ENCODE results near the gene TNPO2.
"Not testable (repeated sequence)": the region's sequence is repeated elsewhere in the genome, so short reads cannot be mapped to it uniquely, and the experiment has no call there.

Gene TNPO2

DNA sequence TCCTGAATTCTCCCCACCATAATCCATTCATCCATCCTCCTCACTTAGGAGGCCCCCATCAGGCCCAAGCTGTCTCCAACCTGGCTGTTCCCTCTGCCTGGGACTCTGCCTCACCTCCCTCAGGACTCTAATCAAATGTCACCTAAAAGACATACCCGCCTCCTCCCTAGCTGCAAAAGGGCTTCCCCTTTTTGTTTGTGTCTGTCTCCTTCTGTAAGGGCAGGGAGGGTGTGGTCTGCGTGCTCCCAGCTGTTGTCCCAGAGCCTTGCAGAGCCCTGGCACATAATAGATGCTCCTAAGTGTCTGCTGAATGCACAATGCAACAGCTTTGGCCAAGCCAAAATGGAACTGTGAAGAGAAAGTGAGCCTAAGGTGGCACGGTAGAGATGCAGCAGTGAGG, 6.3 kb upstream of the TNPO2 start:
- no peak for DNase-seq (ENCODE audit: low read depth in 1 of 2, low spot score in 1 of 2)
- no peak for TF ChIP-seq JUND (IDR thresholded peaks at IDR 0.05; ENCODE audit: low read depth)
- in situ Hi-C loops (cut with HindIII; ENCODE audit: low pct_unique_long_range_greater_than_20kb, low sequenced_read_pairs) = no loop called here

DNA sequence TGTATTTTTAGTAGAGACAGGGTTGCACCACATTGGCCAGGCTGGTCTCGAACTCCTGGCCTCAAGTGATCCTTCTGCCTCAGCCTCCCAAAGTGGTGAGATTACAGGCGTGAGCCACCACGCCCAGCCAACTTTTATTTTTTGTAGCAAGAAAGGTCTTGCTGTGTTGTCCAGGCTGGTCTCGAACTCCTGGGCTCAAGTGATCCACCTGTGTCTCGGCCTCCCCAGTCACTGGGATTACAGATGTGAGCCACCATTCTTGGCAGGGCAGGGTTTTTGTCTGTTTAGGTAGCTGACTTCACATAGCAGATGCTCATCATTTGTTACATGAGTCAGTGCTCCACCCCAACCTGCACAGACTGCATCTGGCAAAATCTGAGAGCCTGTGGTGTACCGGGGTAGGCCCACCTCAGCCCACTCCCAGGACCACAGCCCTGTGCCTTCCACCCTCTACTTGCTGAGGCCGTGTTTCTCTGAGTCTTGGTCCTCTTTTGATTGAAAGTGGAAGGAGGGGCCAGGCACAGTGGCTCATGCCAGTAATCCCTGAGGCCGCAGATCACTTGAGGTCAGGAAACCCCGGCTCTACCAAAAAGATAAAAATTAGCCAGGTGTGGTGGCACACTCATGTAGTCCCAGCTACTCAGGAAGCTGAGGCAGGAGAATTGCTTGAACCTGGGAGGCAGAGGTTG, 4.2 kb upstream of the TNPO2 start:
- in situ Hi-C loops (cut with HindIII; ENCODE audit: low pct_unique_long_range_greater_than_20kb, low sequenced_read_pairs) = no loop called here

DNA sequence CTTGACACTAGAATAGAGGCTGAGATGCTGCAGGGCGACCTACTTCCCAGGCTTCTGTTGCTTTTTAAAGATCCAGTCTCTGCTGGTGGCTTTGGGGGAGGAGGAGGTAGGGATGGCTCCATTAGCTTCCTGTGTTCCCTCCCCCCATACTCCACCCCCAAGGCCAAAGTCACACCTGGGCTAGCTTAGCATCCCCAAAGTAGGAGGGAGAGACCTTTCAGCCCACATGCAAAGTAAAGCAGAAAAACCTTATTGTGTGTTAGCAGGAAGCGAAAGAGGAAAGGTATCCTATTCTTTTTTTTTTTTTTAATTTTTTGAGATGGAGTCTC, 3.2 kb upstream of the TNPO2 start:
- DNase-seq (ENCODE audit: low read depth in 1 of 2, low spot score in 1 of 2) = no peak
- no peak for TF ChIP-seq JUND (IDR thresholded peaks at IDR 0.05; ENCODE audit: low read depth)
- in situ Hi-C loops (cut with HindIII; ENCODE audit: low pct_unique_long_range_greater_than_20kb, low sequenced_read_pairs) = no loop called here

More for the DNA sequence above, 4.2 kb upstream of the TNPO2 start:
- TF ChIP-seq JUND (IDR thresholded peaks at IDR 0.05; ENCODE audit: low read depth) = no peak
- DNase-seq (ENCODE audit: low read depth in 1 of 2, low spot score in 1 of 2) = no peak

DNA sequence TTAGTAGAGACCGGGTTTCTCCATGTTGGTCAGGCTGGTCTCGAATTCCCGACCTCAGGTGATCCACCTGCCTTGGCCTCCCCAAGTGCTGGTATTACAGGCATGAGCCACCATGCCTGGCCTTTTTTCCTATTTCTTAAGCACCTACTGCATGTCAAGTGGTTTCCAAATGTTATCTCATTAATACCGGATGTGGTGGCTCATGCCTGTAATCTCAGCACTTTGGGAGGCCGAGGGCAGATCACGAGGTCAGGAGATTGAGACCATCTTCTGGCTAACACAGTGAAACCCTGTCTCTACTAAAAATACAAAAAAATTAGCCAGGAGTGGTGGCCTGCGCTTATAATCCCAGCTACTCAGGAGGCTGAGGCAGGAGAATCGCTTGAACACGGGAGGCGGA, 1.9 kb upstream of the TNPO2 start:
- in situ Hi-C loops (cut with HindIII; ENCODE audit: low pct_unique_long_range_greater_than_20kb, low sequenced_read_pairs); DNase-seq (ENCODE audit: low read depth in 1 of 2, low spot score in 1 of 2): not testable (repeated sequence)

DNA sequence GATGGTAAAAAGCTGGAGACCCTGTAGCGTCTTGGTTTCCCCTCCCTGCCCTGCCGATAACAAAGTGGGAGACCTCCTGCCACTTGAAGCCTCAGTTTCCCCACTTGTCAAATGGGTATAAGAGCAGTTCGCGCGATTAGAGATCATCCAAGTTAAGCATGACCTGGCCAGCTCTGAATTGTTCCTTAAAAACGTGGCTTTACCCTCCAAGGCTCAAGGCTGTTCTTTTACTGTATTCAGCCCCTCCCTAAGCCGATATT, 421 bp downstream of the TNPO2 start:
- in situ Hi-C loops (cut with HindIII; ENCODE audit: low pct_unique_long_range_greater_than_20kb, low sequenced_read_pairs) = no loop called here
- no peak for TF ChIP-seq JUND (IDR thresholded peaks at IDR 0.05; ENCODE audit: low read depth)
- no peak for DNase-seq (ENCODE audit: low read depth in 1 of 2, low spot score in 1 of 2)

DNA sequence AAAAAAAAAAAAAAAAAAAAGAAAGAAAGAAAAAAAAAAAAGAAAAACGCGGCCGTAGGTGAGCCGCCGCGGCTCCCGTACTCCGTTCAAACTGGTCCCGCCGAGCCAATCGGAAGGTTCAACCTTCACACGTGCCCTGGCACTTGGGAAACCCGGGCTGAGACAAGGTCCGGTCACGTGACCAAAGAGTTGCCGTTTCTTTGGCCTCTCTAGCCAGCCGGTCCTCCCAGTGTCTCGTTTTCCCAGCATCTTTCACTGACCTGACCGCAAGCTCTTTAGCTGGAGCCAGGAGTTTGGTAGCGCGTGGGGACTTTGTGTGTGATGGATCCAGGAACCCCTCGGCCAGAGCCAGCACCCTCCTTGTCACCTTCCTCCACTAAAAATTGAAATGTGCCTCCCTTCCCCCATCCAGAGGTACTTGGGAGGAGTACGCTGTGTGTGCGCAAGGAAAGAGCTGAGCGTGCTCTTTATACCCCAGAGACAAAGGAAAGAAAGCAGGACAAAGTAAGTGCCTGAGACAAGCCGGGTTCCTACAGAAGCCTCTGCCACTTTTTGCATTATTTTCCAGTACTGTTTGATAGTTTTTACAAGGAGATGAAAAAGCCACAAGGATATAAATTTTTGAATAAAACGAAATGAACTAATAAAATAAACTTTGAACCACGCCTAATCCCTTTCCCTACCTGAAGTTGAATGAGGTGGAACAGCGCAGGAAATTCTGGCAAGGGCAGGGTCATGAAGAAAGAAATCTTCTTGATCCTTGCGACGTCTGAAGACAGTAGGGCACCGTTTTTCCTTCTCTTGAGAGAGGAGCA, 959 bp downstream of the TNPO2 start:
- no peak for TF ChIP-seq JUND (IDR thresholded peaks at IDR 0.05; ENCODE audit: low read depth)

DNA sequence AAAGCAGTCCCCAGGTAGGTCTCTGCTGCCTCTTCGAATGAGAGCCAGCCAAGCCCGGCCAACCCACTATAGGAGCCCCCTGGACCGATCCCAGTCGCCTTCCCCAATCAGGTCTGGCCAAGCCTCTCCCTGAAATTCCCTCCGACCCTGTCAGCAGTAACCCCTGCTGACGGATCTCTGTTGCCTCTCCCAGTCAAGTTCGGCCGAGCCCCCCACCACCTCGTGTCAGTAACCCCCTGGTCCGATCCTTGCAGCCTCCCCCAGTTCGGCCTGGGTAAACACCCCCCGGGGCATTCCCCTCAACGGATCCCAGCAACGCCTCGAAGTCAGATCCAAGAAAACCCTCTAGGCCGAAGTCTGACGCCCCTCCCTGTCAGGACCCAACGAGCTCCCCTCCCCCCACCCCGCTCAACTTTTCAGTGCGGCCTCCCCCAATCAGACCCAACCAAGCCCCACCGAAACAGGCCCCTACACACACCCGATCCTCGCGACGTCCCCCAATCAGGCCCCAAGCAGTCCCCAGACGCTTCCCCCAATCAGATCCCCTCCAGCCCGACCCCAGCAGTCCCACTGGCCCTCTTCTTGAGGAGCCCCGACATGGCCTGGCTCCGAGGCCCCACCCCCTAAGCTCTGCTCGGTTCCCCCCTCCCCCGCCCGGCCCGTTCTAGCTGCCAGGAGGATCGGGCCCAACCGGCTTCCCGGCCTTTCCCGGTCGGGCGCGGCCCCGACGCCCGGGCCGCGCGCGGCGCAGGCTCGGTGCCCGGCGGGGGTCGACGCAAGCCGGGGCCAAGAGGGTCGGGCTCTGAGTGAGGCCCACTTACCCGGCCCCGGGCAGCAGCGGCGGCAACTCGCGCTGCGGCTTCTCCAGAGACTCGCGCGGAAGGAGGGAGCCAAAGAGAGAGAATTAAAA, 1.8 kb downstream of the TNPO2 start:
- TF ChIP-seq JUND (IDR thresholded peaks at IDR 0.05; ENCODE audit: low read depth) = no peak
- peak; percentile 61 to 78 for DNase-seq (ENCODE audit: low read depth in 1 of 2, low spot score in 1 of 2)
- in situ Hi-C loops (cut with HindIII; ENCODE audit: low pct_unique_long_range_greater_than_20kb, low sequenced_read_pairs) = no loop called here

More for the DNA sequence above, 959 bp downstream of the TNPO2 start:
- peak; percentile 97 to 98 for DNase-seq (ENCODE audit: low read depth in 1 of 2, low spot score in 1 of 2)
- in situ Hi-C loops (cut with HindIII; ENCODE audit: low pct_unique_long_range_greater_than_20kb, low sequenced_read_pairs) = no loop called here

DNA sequence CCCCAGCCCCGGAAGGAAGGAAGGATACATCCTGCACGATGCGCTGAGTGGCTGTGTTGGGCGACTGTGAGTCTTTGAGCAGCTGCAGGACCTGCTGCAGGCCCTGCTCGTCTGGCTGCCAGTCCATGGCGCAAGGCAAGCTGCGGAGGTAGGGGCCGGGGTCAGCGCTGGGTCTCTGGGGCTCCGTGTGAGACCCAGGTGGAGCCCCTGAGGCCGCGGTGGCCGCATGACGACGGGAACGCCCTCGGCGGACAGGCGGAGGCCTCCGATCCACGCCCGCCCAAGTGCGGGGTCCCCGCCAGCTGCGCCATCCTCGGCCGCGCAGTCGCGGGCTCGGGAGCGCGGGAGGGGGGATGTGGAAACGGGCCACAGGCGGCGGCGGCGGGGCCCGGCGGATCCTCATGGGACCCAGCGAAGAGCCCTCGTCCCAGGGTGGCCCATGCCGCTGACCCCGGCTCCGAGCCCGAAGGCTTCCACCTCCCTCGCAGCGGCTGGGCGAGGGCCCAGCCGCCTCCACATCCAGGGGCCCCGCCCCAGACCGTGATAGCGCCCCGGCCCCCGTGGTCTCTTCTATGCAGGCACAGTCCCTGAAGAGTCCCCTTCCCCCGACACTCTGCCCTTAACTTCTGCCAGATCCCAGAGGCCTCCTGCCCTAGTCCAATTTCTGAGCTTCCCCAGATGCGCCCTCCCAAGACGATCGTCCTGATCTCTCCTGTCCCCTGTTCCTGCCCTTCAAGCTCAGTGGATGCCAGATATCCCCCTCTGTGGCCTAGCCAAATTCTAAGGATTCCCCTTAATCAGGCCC, 2.7 kb downstream of the TNPO2 start:
- DNase-seq (ENCODE audit: low read depth in 1 of 2, low spot score in 1 of 2) = no peak
- TF ChIP-seq JUND (IDR thresholded peaks at IDR 0.05; ENCODE audit: low read depth) = no peak
- in situ Hi-C loops (cut with HindIII; ENCODE audit: low pct_unique_long_range_greater_than_20kb, low sequenced_read_pairs) = no loop called here

DNA sequence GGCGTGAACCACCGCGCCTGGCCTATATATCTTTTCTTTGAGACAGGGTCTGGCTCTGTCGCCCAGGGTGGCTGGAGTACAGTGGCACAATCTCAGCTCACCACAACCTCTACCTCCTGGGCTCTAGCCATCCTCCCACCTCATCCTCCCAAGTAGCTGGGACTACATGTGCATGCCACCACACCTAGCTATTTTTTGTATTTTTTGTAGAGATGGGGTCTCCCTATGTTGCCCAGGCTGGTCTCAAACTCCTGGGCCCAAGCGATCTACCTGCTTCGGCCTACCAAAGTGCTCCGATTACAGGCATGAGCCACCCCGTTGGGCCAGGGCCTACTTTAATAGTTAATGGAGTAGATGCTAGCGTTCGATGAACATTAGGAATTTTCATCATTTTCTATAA, 3.4 kb downstream of the TNPO2 start:
- in situ Hi-C loops (cut with HindIII; ENCODE audit: low pct_unique_long_range_greater_than_20kb, low sequenced_read_pairs) = no loop called here
- TF ChIP-seq JUND (IDR thresholded peaks at IDR 0.05; ENCODE audit: low read depth) = no peak
- no peak for DNase-seq (ENCODE audit: low read depth in 1 of 2, low spot score in 1 of 2)

DNA sequence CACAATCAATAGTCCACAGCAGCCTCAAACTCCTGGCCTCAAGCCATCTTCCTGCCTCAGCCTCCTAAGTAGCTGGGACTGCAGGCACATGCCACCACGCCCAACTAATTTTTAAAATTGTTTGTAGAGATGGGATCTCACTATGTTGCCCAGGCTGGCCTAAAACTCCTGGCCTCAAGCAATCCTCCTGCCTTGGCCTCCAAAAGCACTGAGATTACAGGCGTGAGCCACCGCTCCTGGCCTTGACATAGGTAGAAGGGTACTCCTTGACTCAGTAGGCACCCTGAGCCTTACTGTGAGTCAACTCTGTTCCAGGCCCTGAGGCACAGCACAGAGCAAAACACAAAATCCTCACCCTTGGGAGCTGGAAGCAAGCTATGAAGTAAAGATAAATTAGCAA, 7.8 kb downstream of the TNPO2 start:
- DNase-seq (ENCODE audit: low read depth in 1 of 2, low spot score in 1 of 2) = no peak
- in situ Hi-C loops (cut with HindIII; ENCODE audit: low pct_unique_long_range_greater_than_20kb, low sequenced_read_pairs) = no loop called here
- TF ChIP-seq JUND (IDR thresholded peaks at IDR 0.05; ENCODE audit: low read depth) = no peak

DNA sequence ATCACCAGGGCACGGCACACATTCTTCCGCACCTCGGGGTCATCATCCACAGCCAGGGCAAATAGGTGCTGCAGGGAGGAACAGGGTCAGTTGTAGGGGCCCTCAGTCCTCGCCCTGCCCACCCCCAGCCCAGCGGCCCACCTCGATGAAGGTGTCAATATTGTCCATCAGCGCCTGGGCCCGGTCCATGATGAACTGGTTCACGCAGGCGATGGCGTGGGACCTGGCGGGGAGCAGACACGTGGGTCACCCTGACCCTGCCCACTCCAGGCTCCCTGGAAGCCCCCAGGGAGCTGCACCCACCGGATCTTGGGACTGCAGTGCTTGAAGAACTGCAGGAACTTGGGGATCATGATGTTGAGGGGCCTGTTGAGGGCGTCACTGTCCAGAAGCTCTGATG, 8.6 kb downstream of the TNPO2 start:
- in situ Hi-C loops (cut with HindIII; ENCODE audit: low pct_unique_long_range_greater_than_20kb, low sequenced_read_pairs) = no loop called here
- DNase-seq (ENCODE audit: low read depth in 1 of 2, low spot score in 1 of 2) = no peak
- TF ChIP-seq JUND (IDR thresholded peaks at IDR 0.05; ENCODE audit: low read depth) = no peak

DNA sequence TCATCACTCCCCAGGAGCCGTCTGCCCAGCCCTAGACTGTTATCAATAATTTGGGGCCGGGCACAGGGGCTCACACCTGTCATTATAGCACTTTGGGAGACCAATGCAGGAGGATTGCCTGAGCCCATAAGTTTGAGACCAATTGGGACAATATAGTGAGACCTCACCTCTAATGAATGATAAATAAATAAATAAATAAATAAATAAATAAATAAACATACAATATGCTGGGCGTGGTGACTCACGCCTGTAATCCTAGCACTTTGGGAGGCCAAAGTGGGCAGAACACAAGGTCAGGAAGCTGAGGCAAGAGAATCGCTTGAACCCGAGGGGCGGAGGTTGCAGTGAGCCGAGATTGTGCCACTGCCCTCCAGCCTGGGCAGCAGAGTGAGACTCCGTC, 10.4 kb downstream of the TNPO2 start:
- DNase-seq (ENCODE audit: low read depth in 1 of 2, low spot score in 1 of 2); in situ Hi-C loops (cut with HindIII; ENCODE audit: low pct_unique_long_range_greater_than_20kb, low sequenced_read_pairs): not testable (repeated sequence)

DNA sequence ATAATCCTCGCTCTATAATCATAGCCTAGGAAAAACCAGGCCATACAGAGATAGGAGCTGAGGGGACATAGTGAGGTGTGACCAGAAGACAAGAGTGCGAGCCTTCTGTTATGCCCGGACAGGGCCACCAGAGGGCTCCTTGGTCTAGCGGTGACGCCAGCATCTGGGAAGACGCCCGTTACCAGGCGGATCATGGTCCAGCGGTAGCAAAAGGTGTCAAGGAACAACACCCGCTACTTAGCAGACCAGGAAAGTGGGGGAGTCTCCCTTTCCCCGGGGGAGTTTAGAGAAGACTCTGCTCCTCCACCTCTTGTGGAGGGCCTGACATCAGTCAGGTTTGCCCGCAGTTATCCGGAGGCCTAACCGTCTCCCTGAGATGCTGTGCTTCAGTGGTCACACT, 11.7 kb downstream of the TNPO2 start:
- DNase-seq (ENCODE audit: low read depth in 1 of 2, low spot score in 1 of 2); in situ Hi-C loops (cut with HindIII; ENCODE audit: low pct_unique_long_range_greater_than_20kb, low sequenced_read_pairs): not testable (repeated sequence)
